Stimulated activated CD4-positive, alpha-beta T cell treated with anti-CD3 and anti-CD28 coated beads, TNF-alpha, amount 100 ng/mL, for 1 hour (primary cell): ENCODE results near the gene RUVBL1.

Experiments used
- DNase-seq, 3 donors: peaks; one replicate each; pipeline ENCODE4 v3.0.0-alpha.2; 2020; ENCODE audit warnings: low read depth in 3 of 3, low spot score in 1 of 3

RUVBL1 gene

DNA sequence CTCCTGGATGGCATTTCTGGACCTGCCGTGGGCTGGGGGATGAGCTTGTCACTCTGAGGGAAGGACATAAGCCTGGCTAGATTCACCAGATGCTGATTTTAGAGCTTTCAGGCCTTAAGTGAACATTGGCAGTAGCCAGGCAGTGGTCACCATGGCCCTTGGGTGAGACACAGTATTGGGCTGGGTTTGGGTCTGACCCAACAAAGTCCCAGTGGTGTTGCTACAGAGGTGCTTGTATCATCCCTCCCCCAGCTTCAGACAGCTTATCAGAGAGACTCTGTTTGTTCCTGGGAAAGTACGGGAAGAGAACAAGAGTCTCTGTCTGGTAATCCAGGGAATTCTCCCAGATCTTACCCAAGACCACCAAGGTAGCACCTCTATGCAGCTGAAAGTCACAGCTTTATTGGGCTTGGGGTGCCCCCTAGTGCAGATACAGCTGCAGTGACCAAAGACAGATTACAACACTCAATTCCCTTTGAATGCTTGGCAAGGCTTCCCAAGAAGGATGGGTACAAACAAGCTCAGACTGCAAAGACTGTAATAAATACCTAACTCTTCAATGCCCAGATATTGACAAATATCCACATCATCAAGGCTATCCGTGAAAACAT lies 9.8 kb upstream of the RUVBL1 start:
- peak in 1 of 3 donors; percentile 10 for DNase-seq

DNA sequence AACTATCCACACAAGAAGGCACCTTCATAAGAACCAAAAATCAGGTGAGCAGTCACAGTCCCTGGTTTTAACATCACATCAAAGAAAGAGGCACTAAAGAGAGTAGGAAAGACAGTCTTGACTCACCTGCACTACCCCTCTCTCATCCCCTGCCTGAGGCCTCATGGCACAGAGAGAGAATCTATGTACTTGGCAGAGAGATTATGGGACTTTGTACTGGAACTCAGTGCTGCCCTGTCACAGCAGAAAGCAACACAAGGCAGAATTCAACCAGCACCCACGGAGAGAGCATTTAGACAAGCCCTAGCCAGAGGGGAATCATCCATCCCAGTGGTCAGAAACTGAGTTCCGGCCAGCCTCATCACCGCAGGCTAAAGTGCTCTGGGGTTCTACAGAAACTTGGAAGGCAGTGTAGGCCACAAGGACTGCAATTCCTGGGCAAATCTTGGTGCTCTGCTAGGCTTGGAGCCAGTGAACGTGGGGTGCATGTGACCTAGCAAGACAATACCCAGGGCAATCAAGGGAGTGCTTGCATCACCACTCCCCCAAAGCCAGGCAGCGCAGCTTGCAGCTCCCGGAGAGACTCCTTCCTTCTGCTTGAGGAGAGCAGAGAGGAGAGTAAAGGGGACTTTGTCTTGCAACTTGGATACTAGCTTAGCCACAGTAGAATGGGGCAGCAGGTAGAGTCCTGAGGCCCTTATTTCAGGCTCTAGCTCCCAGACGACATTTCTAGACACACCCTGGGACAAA lies 8.5 kb upstream of the RUVBL1 start:
- DNase-seq = no peak

GRCh38 chr3:128128251-128128650 lies 4.6 kb upstream of the RUVBL1 start:
- DNase-seq = no peak

DNA sequence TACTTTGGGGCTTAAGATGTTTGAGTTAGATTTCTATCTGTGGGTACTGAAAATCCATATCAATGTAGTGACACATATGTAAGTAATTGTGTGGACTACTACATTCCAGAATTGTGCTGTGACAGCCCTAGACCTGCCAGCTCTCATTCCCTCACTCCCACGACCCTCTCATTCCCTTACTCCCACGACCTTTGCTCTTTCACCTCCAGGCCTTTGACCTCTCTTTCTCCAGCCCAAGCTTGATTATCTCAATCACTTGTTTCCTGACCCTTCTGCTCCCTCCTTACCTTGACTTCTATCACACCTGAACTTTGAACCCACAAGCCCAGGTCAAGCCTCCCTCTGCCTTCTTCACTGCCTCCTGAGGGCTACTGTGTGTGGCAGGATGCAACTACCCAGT lies 3.6 kb upstream of the RUVBL1 start:
- DNase-seq = no peak

- no peak for DNase-seq
Measured at GRCh38 chr3:128123156-128123537, 465 bp downstream of the RUVBL1 start.

- DNase-seq = no peak
Measured at GRCh38 chr3:128122013-128122412, 1.6 kb downstream of the RUVBL1 start.

- DNase-seq = no peak
Measured at GRCh38 chr3:128113817-128114794, 9.5 kb downstream of the RUVBL1 start.

- DNase-seq = no peak
Measured at GRCh38 chr3:128112357-128112968, 11.1 kb downstream of the RUVBL1 start.

DNA sequence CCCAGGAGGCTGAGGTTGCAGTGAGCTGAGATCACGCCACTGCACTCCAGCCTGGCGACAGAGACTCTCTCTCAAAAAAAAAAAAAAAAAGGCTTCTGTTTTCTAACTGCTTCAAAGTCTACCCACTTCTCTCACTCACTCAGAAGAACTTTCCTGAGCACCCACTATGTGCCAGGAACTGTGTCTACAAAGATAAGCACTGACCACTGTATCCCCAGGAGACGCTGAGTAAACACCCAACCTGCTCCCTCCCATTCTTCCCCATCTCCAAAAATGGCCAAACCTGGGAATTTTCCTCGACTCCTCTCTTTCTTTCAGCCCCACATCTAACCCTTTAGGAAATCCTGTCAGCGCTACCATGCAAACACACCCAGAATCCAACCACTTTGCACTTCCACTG lies 12.5 kb downstream of the RUVBL1 start:
- no peak for DNase-seq

DNA sequence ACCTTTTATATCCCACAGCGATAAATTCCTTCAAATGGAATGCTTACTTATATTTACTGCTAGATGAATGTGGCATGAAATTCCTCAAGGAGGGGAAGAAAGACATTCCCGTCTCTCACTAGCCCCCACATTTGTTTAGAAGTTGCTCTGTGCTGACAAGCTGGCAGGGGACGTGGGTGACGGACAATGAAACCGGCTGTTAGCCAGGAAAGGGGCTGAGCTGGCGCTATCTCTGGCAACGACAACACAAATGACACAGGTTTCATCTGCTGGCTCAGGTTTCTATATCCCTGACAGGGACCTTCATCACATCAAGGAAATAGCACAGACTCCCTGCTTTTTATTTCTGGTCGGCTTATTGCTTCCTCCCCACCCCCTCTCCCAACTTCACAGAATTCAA lies 15.8 kb downstream of the RUVBL1 start:
- DNase-seq = no peak

DNA sequence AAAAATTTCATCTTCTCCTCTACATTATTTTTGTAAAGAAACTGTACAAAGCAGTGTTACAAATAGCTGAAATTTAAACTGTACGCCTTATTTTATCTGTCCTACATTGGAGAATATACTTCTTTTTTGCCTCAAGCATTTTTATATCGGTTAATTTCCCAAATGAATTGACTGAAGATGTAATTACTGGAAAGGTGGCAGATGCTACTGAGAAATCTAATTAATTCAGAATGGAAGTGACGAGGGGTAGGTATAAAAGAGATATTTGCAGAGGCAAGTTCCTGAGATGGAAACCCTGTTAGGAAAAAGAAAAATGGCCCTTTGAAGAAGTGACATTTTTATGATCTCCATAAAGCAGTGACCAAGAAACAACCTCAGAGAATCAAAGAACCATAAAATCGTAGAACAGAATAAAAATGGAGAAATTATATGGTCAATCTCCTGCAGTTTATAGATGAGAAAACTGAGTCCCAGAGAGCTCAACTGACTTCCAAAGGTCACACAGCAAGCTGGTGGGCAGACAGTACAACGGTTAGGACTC lies 20.4 kb downstream of the RUVBL1 start:
- no peak for DNase-seq

- DNase-seq = no peak
Measured at GRCh38 chr3:128100638-128101037, 23.0 kb downstream of the RUVBL1 start.

DNA sequence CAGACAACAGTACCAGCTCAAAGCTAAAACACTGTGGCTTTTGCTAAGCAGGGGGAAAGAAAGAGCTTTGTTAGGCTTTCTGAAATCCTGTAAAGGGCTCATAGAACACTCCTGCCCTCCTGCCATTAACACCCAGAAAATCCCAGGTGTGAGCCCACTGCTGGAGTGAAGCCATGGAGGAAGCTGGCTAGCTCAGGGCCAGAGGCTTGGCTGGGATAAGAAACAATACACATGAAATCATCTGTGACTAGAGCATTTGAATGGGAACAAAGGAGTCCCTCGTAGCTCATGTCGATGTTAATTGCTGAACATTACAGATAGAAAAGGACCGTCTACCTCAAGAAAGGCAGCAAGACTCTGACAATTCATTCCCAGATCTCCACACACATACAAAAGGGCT lies 23.5 kb downstream of the RUVBL1 start:
- DNase-seq = no peak

DNA sequence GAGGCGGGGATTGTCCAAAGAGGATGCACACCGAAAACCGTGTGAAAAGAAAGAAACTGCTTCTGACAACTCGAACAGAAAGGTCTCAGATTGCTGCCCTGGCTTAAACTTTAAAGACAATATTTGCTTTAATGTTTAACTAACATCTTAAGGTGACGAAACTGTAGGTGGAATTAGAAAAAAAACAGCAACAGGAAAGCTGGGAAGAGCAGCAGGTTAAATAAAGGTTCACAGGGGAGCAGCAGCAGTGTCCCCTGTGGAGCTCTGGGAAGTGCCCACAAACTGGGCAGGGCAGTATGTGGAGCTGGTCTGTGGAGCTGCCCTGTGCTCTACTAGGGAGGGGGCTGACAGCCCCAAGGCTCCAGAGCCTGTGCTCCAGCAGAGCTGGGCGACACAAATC lies 25.4 kb downstream of the RUVBL1 start:
- no peak for DNase-seq

GRCh38 chr3:128095222-128095703 lies 28.3 kb downstream of the RUVBL1 start:
- peak; percentile 49 to 69 (median 51) for DNase-seq

- no peak for DNase-seq
Measured at GRCh38 chr3:128094295-128095151, 29.1 kb downstream of the RUVBL1 start.

DNA sequence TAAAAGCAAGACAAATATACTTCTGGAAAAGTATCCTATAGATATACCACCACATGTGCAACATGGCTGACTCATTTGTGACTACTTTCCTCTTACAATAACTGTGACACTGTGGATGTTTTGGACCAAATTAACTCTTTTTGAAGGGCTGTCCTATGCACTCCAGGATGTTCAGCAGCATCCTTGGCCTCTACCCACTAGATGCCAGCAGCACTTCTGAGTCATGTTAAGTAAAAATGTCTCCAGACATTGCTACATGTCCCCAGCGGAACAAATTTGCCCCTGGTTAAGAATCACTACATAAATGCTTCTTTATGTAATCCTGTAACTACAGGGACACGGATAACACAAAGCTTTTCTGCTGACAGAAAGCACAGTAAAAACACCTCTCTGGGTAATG lies 32.0 kb downstream of the RUVBL1 start:
- no peak for DNase-seq

DNA sequence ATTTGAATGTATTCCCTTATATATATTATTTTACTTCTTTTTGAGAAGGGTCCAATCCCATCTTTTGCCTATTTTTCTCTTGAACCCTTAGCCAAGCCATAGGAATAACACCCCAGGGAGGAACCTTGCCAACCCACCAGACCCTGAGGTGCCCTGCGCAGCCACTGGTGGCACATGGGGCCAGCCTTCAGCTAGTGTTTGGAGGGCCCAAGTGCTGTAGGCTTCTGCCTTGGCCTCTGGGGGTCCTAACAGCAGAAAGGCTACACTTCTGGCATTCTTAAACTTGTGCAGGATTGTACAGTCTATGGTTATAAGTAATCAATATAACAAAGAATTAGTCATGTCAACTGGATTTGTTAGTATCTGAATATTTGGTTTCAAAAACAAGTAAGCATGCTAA lies 34.5 kb downstream of the RUVBL1 start:
- no peak for DNase-seq

DNA sequence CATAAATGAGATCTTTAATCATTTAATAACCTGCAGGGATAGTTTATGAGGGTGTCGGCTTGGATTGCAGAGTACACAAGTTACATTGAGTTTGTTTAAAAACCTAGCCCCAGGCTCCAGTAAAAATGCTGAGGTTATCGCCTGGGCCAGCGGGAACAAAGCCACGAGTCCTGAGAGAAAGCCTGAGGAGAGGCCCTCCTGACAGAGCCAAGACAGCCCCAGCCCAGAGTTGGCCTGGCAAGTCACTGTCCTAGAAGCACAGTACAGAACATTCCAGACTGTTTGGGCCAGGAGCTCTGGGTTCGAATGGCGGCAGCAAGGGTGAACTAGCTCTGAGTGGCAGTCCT lies 39.0 kb downstream of the RUVBL1 start:
- no peak for DNase-seq

DNA sequence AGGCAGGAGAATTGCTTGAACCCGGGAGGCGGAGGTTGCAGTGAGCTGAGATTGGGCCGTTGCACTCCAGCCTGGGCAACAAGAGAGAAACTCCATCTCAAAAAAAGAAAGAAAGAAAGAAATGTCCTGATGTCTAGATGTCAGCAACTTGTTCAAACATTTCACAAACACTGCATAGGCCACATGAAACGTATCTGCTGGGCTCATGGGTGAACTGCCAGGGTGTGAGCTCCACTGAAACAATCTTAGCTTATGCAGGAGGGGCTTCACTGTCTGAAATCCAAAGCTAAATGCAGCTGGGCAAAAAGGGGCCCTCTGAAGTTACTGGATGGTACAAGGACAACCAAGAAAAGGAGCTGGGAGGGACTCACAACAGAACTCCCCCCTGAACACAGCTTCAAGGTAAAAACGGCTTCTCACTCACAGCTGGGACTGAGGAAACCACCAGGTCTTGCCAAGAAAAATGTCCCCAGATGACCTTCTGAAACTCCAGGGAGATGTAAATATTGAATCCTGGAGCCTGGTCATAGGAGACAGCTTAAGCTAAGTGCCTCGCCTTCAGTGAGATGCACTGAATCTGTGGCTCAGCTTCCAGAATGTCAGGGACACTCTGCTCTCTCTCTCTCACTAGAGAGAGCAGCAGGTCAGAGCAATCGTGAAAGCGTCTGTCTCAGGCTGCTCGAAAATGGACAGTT lies 39.5 kb downstream of the RUVBL1 start:
- DNase-seq = no peak
